Measurements from ENCODE around the gene CARD18.
A peak's percentile ranks its signal among the peaks of the same experiment; 100 is the strongest.
"Not testable (repeated sequence)": the region's sequence is repeated elsewhere in the genome, so short reads cannot be mapped to it uniquely, and the experiment has no call there.

The CARD18 gene

DNA sequence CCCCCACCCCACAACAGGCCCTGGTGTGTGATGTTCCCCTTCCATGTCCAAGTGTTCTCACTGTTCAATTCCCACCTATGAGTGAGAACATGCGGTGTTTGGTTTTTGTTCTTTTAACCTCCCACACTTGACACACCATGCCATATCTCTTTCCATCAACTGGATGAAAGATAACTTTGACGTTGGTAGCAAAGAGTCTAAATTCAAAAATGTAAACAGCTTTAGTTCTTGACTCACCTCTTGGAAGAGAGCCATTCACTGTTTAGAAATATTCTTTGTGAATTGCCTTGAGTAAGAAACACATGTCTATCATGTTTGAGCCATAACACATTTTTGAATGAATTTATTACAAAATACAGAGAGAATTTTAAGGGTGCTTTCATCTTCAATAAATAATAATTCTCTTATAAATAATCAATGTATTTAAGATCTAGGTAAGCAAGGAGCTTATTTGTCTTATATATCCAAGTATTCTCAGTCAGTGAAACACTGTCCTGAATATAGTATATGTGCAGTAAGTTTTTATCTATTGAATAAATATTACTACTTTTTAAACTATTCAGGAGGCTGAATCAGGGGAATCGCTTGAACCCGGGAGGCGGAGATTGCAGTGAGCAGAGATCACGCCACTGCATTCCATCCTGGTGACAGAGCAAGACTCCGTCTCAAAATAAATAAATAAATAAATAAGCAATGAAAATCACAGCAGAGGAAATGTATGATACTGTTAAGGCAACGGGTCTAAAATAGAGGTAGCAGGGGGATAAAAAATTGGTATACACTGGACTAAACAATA, 6.7 kb downstream of the CARD18 start:
- DNase-seq, result no peak

DNA sequence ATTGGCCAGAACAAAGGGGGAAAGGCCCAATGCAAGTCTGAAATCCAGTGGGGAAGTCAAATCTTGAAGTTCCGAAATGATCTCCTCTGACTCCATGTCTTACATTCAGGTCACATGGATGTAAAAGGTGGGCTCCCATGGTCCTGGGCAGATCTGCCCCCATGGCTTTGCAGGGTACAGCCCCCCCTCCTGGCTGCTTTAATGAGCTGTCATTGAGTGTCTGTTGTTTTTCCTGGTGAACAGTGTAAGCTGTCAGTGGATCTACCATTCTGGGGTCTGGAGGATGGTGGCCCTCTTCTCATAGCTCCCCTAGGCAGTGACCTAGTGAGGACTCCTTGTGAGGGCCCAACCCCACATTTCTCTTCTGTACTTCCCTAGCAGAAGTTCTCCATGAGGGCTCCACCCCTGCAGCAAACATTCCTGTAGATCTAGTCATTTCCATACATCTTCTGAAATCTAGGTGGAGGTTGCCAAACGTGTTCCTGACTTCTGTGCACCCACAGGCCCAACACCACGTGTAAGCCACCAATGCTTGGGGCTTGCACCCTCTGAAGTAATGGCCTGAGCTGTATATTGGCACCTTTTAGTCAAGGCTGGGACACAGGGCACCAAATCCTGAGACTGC, 9.3 kb downstream of the CARD18 start:
- no peak for DNase-seq

DNA sequence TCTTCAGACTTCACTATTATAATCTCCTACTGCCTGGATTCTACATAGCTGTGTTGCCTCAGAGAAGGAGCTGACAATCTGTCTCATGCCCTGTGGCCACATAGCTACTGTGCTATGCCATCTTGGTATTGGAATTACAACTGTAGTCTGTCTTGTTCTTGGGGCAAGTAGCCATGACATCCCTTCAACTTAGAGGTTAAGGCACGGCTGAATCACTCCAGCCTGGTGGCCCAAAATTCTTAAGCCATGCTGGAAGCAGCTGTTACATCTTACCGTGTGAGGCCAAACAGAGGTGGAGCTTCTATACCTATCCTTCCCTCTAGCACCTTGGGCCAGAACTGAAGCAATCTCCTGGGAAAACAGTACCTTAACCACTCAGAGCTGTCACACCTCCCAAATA, 14.8 kb downstream of the CARD18 start:
- no peak for DNase-seq

DNA sequence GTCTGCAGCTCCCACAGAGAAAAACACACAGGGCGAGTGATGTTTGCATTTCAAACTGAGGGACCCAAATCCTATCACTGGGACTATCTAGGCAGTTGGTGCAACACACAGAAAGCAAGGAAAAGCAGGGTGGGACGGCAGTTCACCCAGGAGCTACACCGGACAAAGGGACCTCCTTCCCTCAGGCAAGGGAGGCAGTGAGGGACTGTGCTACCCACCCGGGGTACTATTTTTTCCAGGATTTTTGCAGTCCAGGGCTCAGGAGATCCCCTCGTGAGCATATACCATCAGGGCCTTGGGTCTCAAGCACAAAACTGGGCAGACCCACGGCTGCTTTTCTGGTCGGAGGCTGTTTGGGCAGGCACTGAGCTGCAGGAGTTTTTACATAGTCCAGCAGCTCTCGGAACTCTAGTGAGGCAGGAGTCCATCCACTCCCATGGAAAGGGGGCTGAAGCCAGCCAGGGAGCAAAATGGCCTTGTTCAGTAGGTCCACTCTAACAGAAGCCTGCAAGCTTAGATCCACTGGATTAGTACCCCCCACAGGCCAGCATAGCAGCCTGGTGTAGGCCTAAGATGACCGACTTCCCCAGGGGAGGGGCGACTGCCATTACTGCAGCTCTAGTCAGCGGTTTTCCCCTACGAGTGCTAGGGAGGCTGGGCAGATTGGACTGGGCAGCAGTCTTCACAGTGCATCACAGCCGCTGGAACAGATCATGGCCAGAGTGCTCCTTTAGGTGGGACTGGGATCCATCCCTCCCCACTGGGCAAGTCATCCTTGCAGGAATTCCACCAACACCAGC, 28.2 kb downstream of the CARD18 start:
- no peak for DNase-seq

DNA sequence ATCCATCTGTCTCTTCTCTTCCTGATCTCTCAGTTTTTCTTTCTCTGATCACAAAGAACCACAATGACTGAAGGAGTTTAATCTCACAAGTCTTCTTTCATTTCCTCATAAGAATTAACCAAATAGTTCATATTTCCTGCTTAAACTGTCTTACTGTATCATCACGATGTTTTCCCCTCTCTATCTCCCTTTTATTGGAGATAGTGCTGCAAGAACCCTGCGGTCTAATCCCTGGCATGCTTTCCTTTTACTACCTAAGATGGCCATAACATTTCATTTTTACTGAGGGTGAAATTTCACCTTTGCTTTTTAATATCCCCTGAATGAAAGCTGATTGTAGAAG, 28.9 kb downstream of the CARD18 start:
- DNase-seq, result no peak

DNA sequence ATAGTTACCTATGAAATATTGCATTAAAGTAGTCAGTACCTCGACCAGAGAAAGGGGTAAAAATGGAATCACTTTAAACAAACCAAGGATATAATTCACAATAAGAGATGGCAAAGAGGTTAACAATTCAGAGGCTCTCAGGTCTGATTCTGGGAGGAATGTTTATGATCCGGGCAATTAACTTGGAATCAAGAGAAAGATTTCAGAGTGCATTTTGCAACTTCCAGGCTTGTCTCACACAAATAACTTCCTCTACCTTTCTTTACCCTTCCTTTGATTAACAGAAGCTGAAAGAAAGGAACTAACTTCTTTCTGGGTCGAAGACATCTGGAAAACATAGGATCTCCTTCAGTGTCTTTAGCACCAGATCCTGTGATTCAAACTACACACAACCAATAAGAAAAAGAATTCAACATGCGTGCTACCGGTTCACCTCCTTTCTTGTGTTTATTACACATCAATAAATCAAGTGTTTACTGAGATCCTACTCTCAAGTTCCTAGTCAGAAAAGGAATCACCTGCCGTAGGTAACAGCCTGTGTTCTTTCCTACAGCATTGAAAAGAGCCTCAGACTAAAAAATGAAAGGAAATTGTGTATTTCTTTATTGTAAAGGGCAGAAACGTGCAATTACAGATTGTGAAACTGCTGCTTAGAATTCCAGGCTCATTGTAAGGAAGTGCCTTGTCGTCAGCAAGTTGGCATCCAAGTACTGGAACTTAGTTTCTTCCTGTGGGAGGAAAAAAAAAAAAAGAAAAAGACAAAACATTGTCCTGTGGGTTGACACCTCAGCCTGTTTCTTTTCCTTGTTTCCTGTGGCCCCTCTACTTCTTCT, 29.5 kb downstream of the CARD18 start:
- DNase-seq, result no peak

DNA sequence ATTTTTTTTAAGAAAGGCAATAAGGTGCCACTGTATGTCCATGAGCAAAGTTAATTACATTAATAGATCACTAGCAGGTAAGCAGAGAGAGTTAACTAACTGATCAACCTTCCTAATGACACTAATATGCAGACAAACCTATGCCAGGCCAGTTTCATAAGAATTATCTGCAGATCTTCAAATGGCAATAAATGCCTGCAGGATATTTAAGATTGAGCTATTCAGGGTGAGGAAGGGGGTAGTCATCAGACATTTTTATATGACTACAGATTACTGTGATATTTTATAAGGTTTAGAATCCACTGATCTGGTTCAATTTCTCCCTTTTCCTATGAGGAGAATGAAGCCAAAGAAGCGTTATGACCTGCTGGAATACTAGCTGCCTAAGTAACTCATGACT, 30.2 kb downstream of the CARD18 start:
- no peak for DNase-seq

DNA sequence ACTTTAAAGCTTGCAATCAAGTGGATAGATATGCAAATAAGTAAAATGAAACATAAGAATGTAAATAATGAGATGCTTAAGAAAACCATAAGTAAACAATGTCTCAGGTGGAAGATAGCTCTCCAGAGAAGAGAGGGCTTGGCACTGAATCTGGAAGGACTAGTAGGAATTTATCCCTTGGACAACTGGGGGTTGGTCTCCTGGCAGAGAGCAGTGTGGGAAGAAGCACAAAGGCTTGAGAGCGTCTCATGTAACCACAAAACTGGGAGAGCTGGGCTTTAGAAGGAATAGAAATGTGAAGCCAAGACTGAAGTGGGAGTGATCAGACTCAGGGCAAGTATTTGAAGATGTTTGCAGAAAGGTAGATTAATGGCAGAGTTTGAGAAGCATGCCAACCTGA, 31.3 kb downstream of the CARD18 start:
- no peak for DNase-seq

DNA sequence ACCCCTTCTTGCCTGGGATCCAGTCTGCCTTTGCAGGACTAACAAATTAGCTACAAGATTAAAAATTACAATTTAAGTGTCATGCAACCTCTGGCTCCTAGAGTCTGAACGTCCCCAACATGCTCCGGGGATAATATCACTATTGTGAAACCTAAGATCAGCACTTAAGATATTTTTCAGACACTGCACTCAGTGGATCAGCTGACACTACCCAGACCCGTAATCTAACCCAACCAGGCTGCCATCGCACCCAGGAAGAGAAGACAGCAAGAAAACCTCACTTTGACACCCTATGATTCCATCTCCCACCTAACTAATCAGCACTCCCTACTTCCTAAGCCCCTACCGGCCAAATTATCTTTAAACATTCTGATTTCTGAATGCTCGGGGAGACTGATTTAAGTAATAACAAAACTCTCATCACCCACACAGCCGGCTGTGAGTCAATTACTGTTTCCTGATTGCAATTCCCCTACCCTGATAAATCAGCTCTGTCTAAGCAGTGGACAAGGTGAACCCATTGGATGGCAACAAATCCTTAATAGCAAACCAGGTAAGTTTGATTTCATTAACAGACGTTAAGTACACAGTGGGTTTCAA, 32.2 kb downstream of the CARD18 start:
- DNase-seq, result not testable (repeated sequence)

DNA sequence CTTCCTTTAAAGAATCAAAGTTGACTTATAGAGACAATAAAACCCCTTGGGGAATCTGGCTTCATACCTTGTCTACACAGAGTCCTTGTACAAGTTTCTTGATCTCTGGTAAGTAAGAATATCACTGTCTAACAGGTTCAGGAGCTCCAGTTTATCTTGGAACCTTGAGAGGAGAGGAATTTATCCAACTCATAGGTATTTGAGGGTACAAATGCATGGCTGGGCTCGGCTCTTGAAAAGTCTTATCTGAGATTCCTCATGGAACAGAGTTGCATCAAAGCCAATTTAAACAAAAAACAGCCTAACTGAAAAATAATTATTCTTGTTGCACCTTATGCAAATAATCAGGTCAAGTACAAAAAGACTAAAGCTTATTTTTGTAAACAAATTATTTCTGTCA, 33.4 kb downstream of the CARD18 start:
- no peak for DNase-seq

DNA sequence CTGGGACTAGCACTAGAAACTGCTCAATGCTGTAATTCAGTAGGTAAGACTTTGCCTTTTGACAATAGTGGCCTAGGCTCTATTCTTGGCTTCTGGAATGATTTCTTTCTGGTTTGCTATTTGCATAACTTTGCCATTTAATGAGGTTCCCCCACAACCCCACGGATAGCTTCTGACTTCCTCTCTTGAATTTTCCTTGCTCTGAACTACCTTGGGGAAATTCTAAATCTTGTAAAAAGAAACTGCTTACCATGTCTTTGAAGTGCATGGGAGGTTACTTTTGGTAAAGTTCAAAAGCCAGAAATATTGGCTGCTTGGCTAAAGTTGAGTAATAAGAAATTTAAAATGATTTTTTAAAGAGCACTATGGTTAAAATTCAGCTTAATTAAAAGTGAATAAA, 35.3 kb downstream of the CARD18 start:
- no peak for DNase-seq

DNA sequence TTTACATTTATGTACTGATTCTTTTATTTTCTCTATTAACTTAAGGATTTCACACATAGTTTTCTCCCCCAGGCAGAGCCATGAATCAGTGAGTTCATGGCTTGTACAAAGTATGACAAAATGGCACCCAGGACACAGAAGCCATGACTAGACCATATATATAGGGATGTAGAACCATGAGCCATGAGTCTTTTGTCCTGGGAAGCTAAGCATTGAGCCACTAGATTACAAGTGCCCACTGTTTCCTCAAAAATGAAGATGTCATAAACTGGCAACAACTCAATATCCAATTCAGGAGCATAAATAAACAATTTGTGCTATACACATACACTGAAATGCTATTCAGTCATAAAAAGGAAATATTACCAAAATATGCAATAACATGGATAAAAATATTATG, 36.2 kb downstream of the CARD18 start:
- no peak for DNase-seq

DNA sequence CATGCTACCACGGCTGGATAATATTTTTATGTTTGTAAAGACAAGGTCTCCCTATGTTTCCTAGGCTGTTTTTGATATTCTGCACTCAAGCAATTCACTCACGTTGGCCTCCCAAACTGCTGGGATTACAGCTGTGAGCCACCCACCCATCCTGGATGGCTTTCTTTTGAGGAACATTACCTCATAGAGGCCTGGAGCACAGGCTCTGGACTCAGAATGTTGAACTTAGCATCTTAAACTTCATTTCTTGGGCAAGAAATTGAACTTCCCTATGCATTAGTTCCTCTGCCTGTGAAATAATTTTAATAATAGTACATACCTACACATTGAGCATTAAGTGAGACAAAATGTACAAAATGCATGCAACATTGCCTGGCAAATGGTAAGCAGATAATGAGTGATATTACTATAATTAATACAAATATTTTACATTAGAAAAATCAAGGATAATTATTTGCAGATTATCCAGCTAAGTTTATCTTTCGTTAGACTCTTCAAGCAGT, 37.4 kb downstream of the CARD18 start:
- DNase-seq, result not testable (repeated sequence)

DNA sequence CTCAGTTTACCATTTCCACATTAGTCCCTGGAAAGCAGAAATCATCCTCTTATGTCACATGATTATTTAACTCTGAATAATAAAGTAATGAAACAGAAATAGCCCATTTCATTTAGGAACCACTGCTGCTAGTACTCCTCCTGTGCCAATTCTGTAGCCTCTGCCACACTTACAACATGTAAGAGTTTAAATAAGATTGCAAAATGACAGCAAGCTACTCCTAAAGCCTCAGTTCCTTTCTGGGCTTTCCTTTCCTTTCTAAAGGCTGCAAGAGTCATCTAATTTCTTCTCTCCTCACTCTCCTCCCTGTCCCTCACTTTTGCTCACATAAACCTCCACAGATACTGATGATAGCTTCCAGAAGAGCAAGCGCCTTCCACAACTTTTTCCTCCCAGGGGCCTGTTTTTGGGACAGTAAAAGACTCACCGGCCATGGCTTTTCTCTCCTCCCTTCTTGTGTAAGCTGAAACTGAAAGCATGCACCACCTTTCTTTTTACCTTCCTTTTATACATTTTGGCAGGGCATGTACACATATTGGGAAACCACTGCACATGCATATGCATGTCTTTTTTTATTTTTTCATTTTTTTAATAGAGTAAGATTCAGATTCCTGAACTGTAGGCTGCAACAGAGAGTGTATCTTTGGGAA, 38.5 kb downstream of the CARD18 start:
- no peak for DNase-seq

DNA sequence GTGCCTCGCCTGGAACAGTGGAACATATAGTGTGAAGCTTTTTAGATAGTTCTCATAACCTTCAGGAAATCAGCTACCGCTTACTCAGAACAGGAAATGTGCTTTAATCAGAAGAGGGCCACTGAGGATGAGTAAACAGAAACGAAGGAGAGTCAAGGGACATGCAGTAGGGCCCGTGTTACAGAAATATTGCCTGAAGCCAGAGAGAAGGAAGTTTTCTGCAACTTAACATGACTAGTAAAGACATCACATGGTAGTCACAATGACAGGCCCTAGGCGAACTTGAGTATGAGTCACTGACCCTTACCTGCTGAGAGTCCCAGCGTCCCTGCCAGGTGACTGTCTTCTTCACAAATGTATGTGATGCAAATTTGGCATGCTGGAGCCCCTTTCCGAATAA, 39.4 kb downstream of the CARD18 start:
- peak; percentile 23 for DNase-seq

DNA sequence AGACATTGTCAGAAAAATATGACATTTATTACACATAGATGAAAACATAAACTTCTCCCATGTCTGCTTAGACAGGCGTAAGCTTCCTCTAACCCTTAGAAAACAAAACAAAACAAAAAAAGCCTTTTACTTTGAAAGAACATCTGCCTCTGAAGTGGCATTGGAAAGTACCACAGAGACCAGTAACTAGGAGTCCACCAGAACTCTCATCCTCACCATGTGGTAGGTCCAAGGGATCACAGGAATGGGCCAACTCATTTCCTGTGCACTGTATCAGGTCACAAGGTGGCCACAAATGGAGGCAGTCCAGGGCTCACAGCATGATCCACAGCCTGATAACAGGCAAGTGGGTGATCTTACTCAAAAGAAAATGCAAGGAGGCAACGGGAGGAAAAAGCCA, 40.0 kb downstream of the CARD18 start:
- DNase-seq, result not testable (repeated sequence)

DNA sequence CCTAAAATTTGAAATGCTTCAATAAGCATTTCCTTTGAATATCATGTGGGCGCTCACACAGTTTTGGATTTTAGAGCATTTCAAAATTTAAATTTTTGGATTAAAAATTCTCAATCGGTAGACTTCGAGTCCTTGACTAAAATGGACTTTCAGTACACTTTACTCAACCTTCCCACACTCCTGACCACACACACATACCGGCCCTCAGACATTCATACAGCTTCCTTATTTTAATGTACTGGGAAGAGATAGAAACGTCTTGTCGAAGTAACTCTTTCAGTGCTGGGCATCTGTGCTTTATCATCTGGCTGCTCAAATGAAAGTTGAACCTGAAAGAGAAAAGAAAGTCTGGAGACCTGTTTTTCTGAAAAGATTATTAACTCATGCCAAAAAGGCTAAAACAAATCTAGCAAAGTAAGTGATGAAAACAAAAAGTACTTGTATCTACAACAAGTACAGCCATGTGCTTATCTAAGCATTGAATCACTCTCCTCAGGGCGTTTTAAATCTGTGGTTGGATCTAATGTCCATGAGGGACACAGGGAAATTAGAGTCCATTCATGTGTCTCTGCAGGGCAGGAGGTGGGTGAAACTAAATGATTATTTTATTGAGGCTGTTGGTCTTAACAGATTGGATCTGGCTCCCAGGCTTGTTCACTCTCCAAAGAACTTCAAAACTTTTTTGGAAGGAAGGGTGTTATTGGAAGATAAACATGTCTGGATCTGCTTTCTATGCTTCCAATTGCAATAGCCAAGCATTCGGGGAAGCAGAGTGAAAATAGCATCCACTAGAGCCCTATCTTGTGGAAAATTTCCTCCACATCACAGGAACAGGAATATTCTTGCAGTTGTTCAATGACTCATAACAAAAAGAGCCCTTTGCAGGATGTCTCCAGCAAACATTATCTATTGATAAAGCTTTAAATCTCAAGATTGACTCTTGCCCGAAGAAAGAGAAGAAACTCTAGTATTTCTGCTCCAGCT, 47.0 kb downstream of the CARD18 start:
- no peak for DNase-seq

Measured in central memory CD4-positive, alpha-beta T cell (primary cell).